ENCODE data around the gene ZIM2.

ZIM2 gene

GRCh38 chr19:56838909-56839651 is 1.4 kb downstream of the ZIM2 start:
- DNase-seq = no peak

GRCh38 chr19:56838024-56838908 is 2.3 kb downstream of the ZIM2 start:
- no peak for DNase-seq

GRCh38 chr19:56837492-56838023 is 3.0 kb downstream of the ZIM2 start:
- DNase-seq = no peak

- DNase-seq = no peak
Measured at GRCh38 chr19:56837004-56837403, 3.5 kb downstream of the ZIM2 start.

GRCh38 chr19:56836059-56836458 is 4.5 kb downstream of the ZIM2 start:
- no peak for DNase-seq

GRCh38 chr19:56835401-56835800 is 5.1 kb downstream of the ZIM2 start:
- no peak for DNase-seq

- DNase-seq = no peak
Measured at GRCh38 chr19:56834564-56835375, 5.8 kb downstream of the ZIM2 start.

- DNase-seq = no peak
Measured at GRCh38 chr19:56832352-56832928, 8.1 kb downstream of the ZIM2 start.

GRCh38 chr19:56831255-56831654 is 9.3 kb downstream of the ZIM2 start:
- no peak for DNase-seq

- DNase-seq = no peak
Measured at GRCh38 chr19:56829596-56829995, 10.9 kb downstream of the ZIM2 start.

- DNase-seq = no peak
Measured at GRCh38 chr19:56827708-56828107, 12.8 kb downstream of the ZIM2 start.

GRCh38 chr19:56823956-56824355 is 16.6 kb downstream of the ZIM2 start:
- DNase-seq = no peak

- no peak for DNase-seq
Measured at GRCh38 chr19:56823417-56823816, 17.1 kb downstream of the ZIM2 start.

- DNase-seq = no peak
Measured at GRCh38 chr19:56822755-56823154, 17.8 kb downstream of the ZIM2 start.

GRCh38 chr19:56821675-56822074 is 18.9 kb downstream of the ZIM2 start:
- no peak for DNase-seq

- no peak for DNase-seq
Measured at GRCh38 chr19:56821209-56821608, 19.3 kb downstream of the ZIM2 start.

- no peak for DNase-seq
Measured at GRCh38 chr19:56819166-56819565, 21.4 kb downstream of the ZIM2 start.

GRCh38 chr19:56814656-56815055 is 25.9 kb downstream of the ZIM2 start:
- no peak for DNase-seq

GRCh38 chr19:56813531-56813930 is 27.0 kb downstream of the ZIM2 start:
- no peak for DNase-seq

GRCh38 chr19:56811480-56811879 is 29.0 kb downstream of the ZIM2 start:
- no peak for DNase-seq

GRCh38 chr19:56810260-56810659 is 30.3 kb downstream of the ZIM2 start:
- no peak for DNase-seq

- no peak for DNase-seq
Measured at GRCh38 chr19:56808717-56809392, 31.7 kb downstream of the ZIM2 start.

Measured in activated CD4-positive, alpha-beta T cell treated with anti-CD3 and anti-CD28 coated beads for 4 hours (primary cell).